ENCODE data around the gene RAB12. TPM values are rescaled to one million over a fixed set of nuclear protein-coding genes. Genes with fewer than 3 reads are reported as not detected.
A peak's percentile ranks its signal among the peaks of the same experiment; 100 is the strongest.
"Not testable (repeated sequence)": the region's sequence is repeated elsewhere in the genome, so short reads cannot be mapped to it uniquely, and the experiment has no call there.

Gene RAB12
- total RNA-seq, 1 experiment from 2014 or later, result 47.7 TPM

DNA sequence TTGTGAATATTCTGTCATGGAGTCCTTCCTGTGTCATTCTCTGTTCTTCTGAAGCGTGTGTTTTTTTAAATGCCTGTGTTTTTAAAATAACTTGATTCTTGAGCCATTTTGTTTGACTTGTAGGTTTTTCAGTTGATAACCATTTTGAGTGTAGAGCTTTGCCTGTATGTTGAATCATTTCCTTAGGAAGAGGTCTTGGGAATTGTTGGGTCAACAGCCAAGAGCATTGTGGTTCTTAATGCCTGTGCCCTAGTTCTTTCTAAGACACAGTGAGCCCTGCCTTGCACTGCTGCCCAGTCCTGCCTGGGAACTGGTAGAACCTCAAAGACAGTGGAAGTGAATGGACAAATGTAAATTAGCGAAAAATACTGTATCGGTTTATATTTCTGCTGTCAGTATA, 25.9 kb downstream of the RAB12 start:
- Mint-ChIP-seq H3K36me3 (ENCODE audit: insufficient read depth, unreplicated experiment) (peaks cover 24% of the 10 kb centered on the region), H3K27ac (ENCODE audit: unreplicated experiment) (no peak overlapping the region), H3K27me3 (ENCODE audit: unreplicated experiment) (no peaks in the 10 kb centered on the region), H3K4me1 (ENCODE audit: low read depth, unreplicated experiment) (no peaks in the 10 kb centered on the region), H3K4me3 (ENCODE audit: low read depth, unreplicated experiment) (no peak overlapping the region), H3K9me3 (ENCODE audit: low read depth, unreplicated experiment) (no peaks in the 10 kb centered on the region)
- CTCF ChIA-PET, result no interaction called here
- intact Hi-C loops (cut with micrococcal nuclease; ENCODE audit: unreplicated experiment), result no loop called here
- TF ChIP-seq, protein P1, sequence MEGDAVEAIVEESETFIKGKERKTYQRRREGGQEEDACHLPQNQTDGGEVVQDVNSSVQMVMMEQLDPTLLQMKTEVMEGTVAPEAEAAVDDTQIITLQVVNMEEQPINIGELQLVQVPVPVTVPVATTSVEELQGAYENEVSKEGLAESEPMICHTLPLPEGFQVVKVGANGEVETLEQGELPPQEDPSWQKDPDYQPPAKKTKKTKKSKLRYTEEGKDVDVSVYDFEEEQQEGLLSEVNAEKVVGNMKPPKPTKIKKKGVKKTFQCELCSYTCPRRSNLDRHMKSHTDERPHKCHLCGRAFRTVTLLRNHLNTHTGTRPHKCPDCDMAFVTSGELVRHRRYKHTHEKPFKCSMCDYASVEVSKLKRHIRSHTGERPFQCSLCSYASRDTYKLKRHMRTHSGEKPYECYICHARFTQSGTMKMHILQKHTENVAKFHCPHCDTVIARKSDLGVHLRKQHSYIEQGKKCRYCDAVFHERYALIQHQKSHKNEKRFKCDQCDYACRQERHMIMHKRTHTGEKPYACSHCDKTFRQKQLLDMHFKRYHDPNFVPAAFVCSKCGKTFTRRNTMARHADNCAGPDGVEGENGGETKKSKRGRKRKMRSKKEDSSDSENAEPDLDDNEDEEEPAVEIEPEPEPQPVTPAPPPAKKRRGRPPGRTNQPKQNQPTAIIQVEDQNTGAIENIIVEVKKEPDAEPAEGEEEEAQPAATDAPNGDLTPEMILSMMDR (IDR thresholded peaks at IDR 0.05; ENCODE audit: unreplicated experiment), result no peak
- BruUV-seq (replicated peaks), result no TSS peak
- DNase-seq, result no peak

GRCh38 chr18:8639762-8640161, 30.5 kb downstream of the RAB12 start:
- Mint-ChIP-seq H3K27me3 (ENCODE audit: unreplicated experiment) (no peaks in the 10 kb centered on the region), H3K36me3 (ENCODE audit: insufficient read depth, unreplicated experiment) (peaks cover 24% of the 10 kb centered on the region), H3K9me3 (ENCODE audit: low read depth, unreplicated experiment) (no peaks in the 10 kb centered on the region), H3K4me1 (ENCODE audit: low read depth, unreplicated experiment) (no peaks in the 10 kb centered on the region), H3K4me3 (ENCODE audit: low read depth, unreplicated experiment) (no peak overlapping the region), H3K27ac (ENCODE audit: unreplicated experiment) (no peak overlapping the region)
- CTCF ChIA-PET, result no interaction called here
- TF ChIP-seq, protein P1 (IDR thresholded peaks at IDR 0.05; ENCODE audit: unreplicated experiment), result no peak
- no TSS peak for BruUV-seq (replicated peaks)
- no peak for DNase-seq
- intact Hi-C loops (cut with micrococcal nuclease; ENCODE audit: unreplicated experiment), result no loop called here

GRCh38 chr18:8643326-8643878, 34.2 kb downstream of the RAB12 start:
- Mint-ChIP-seq H3K27me3 (ENCODE audit: unreplicated experiment) (peaks cover 12% of the 10 kb centered on the region), H3K9me3 (ENCODE audit: low read depth, unreplicated experiment) (no peaks in the 10 kb centered on the region), H3K4me1 (ENCODE audit: low read depth, unreplicated experiment) (no peaks in the 10 kb centered on the region), H3K36me3 (ENCODE audit: insufficient read depth, unreplicated experiment) (peaks cover 18% of the 10 kb centered on the region), H3K27ac (ENCODE audit: unreplicated experiment) (no peak overlapping the region), H3K4me3 (ENCODE audit: low read depth, unreplicated experiment) (no peak overlapping the region)
- CTCF ChIA-PET, result interaction anchor here (0.6 kb wide), 1 partner anchor 1386 kb away, joined by 5 read pairs; no protein-coding TSS in a partner anchor
- no peak for DNase-seq
- intact Hi-C loops (cut with micrococcal nuclease; ENCODE audit: unreplicated experiment), result no loop called here
- TSS peak; percentile 14 for BruUV-seq (replicated peaks)
- TF ChIP-seq, protein P1 (IDR thresholded peaks at IDR 0.05; ENCODE audit: unreplicated experiment), result no peak

DNA sequence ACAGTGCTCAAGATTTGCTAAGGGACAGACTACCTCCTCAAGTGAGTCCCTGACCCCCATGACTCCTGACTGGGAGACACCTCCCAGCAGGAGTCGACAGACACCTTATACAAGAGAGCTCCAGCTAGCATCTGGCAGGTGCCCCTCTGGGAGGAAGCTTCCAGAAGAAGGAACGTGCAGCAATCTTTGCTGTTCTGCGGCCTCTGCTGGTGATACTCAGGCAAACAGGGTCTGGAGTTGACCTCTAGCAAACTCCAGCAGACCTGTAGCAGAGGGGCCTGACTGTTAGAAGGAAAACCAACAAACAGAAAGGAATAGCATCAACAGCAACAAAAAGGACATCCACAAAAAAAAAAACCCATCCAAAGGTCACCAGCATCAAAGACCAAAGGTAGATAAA, 38.1 kb downstream of the RAB12 start:
- H3K4me3 Mint-ChIP-seq (ENCODE audit: low read depth, unreplicated experiment); H3K36me3 Mint-ChIP-seq (ENCODE audit: insufficient read depth, unreplicated experiment); intact Hi-C loops (cut with micrococcal nuclease; ENCODE audit: unreplicated experiment); CTCF ChIA-PET; BruUV-seq (replicated peaks); H3K4me1 Mint-ChIP-seq (ENCODE audit: low read depth, unreplicated experiment); DNase-seq; H3K9me3 Mint-ChIP-seq (ENCODE audit: low read depth, unreplicated experiment); H3K27ac Mint-ChIP-seq (ENCODE audit: unreplicated experiment): not testable (repeated sequence)
- peaks cover 16% of the 10 kb centered on the region for H3K27me3 Mint-ChIP-seq (ENCODE audit: unreplicated experiment)

- not testable (repeated sequence) for DNase-seq; H3K9me3 Mint-ChIP-seq (ENCODE audit: low read depth, unreplicated experiment); H3K4me1 Mint-ChIP-seq (ENCODE audit: low read depth, unreplicated experiment); H3K4me3 Mint-ChIP-seq (ENCODE audit: low read depth, unreplicated experiment); BruUV-seq (replicated peaks); H3K36me3 Mint-ChIP-seq (ENCODE audit: insufficient read depth, unreplicated experiment); H3K27ac Mint-ChIP-seq (ENCODE audit: unreplicated experiment)
- CTCF ChIA-PET, result interaction anchor here (0.7 kb wide), 1 partner anchor 521 kb away, joined by 5 read pairs; no protein-coding TSS in a partner anchor
- intact Hi-C loops (cut with micrococcal nuclease; ENCODE audit: unreplicated experiment), result loop anchor here (5.0 kb wide), 1 partner anchor 51 kb away; no protein-coding TSS in a partner anchor
- peaks cover 16% of the 10 kb centered on the region for H3K27me3 Mint-ChIP-seq (ENCODE audit: unreplicated experiment)
Measured at GRCh38 chr18:8651478-8652261, 42.4 kb downstream of the RAB12 start.

Data from Calu3 (cell line).